Natural killer cell (primary cell): ENCODE measurements around the gene SH3BP4. TPM values are rescaled to one million over a fixed set of nuclear protein-coding genes. Genes with fewer than 3 reads are reported as not detected.
A peak's percentile ranks its signal among the peaks of the same experiment; 100 is the strongest.

ENCODE experiments used
- ATAC-seq, 3 donors: fragments of 150-1000 bp in 2 of 3; fragments of 200-7000 bp in 1 of 3; cut with Tn5 transposase; 1 replicate in 1 of 3; 2 replicates in 2 of 3; pipeline ENCODE4 v1.10.0; 2021; ENCODE audit warnings: mild to moderate bottlenecking in 2 of 3, moderate library complexity in 2 of 3
- DNase-seq, 2 donors: peaks; one replicate each; pipeline versions ENCODE4 v3.0.0 to v3.0.0-alpha.2; 2013 to 2021; ENCODE audit warnings: mixed read lengths in 1 of 2
- H3K27ac ChIP-seq: one replicate; pipeline ENCODE4 v1.5.1; 2013; ENCODE audit warnings: mild to moderate bottlenecking, low read length
- H3K27me3 ChIP-seq: one replicate; pipeline ENCODE4 v1.6.1; 2013; ENCODE audit warnings: low read length; ENCODE audit not compliant: control insufficient read depth, insufficient read depth
- H3K36me3 ChIP-seq: one replicate; pipeline ENCODE4 v1.6.1; 2013; ENCODE audit warnings: low read length; ENCODE audit not compliant: control insufficient read depth, insufficient read depth
- H3K4me1 ChIP-seq: one replicate; pipeline ENCODE4 v1.6.1; 2013; ENCODE audit warnings: low read length; ENCODE audit not compliant: control insufficient read depth, insufficient read depth
- H3K4me3 ChIP-seq: one replicate; pipeline ENCODE4 v1.5.1; 2013; ENCODE audit warnings: low read length
- H3K9me3 ChIP-seq: one replicate; pipeline ENCODE4 v1.6.1; 2013; ENCODE audit warnings: low read length; ENCODE audit not compliant: control insufficient read depth, insufficient read depth
- H3K27ac Mint-ChIP-seq, 2 donors: one replicate each; pipeline ENCODE4 v1.8.0; 2022; ENCODE audit warnings: mild to moderate bottlenecking in 2 of 2, mixed read lengths in 2 of 2, moderate library complexity in 1 of 2
- H3K27me3 Mint-ChIP-seq, 2 donors: one replicate each; pipeline ENCODE4 v1.8.0; 2022; ENCODE audit warnings: low read depth in 2 of 2, mixed read lengths in 2 of 2
- H3K36me3 Mint-ChIP-seq: one replicate; pipeline ENCODE4 v1.8.0; 2022; ENCODE audit warnings: mixed read lengths
- H3K4me1 Mint-ChIP-seq, 2 donors: one replicate each; pipeline ENCODE4 v1.8.0; 2022; ENCODE audit warnings: mixed read lengths in 2 of 2
- H3K4me3 Mint-ChIP-seq: one replicate; pipeline ENCODE4 v1.8.0; 2022; ENCODE audit warnings: mild to moderate bottlenecking, moderate library complexity, mixed read lengths
- H3K9me3 Mint-ChIP-seq, 2 donors: one replicate each; pipeline ENCODE4 v1.8.0; 2022; ENCODE audit warnings: mixed read lengths in 2 of 2
- WGBS: methylation state at CpG from one replicate; pipeline ENCODE4 v1.1.7; 2013; ENCODE audit warnings: missing lambda C conversion rate; ENCODE audit not compliant: insufficient coverage; 5-methylcytosine and 5-hydroxymethylcytosine counted together
- intact Hi-C: fragments of 100-400 bp; cut with micrococcal nuclease; formaldehyde crosslinking; loops from one replicate; pipeline ENCODE4 v1.14.2; 2022
- total RNA-seq, 4 donors: library from RNA; stranded (reverse); fragments of 120-200 nt in 1 of 4; gene quantifications; one replicate each; pipeline versions ENCODE4 v1.2.3 to v1.2.4, GENCODE V29; 2013 to 2022
- TF ChIP-seq, protein P1 (sequence below): fragments of 200-600 bp; IDR thresholded peaks from one replicate; pipeline ENCODE4 v1.8.0; 2022; ENCODE audit warnings: antibody characterized with exemption

SH3BP4 gene, protein sequence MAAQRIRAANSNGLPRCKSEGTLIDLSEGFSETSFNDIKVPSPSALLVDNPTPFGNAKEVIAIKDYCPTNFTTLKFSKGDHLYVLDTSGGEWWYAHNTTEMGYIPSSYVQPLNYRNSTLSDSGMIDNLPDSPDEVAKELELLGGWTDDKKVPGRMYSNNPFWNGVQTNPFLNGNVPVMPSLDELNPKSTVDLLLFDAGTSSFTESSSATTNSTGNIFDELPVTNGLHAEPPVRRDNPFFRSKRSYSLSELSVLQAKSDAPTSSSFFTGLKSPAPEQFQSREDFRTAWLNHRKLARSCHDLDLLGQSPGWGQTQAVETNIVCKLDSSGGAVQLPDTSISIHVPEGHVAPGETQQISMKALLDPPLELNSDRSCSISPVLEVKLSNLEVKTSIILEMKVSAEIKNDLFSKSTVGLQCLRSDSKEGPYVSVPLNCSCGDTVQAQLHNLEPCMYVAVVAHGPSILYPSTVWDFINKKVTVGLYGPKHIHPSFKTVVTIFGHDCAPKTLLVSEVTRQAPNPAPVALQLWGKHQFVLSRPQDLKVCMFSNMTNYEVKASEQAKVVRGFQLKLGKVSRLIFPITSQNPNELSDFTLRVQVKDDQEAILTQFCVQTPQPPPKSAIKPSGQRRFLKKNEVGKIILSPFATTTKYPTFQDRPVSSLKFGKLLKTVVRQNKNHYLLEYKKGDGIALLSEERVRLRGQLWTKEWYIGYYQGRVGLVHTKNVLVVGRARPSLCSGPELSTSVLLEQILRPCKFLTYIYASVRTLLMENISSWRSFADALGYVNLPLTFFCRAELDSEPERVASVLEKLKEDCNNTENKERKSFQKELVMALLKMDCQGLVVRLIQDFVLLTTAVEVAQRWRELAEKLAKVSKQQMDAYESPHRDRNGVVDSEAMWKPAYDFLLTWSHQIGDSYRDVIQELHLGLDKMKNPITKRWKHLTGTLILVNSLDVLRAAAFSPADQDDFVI
- 1 to 10 TPM in 2 of 3 donors, under 1 TPM in 1; 0.39 to 2.6 (median 1.0) TPM for total RNA-seq
- 3.8 TPM for total RNA-seq (2013)

DNA sequence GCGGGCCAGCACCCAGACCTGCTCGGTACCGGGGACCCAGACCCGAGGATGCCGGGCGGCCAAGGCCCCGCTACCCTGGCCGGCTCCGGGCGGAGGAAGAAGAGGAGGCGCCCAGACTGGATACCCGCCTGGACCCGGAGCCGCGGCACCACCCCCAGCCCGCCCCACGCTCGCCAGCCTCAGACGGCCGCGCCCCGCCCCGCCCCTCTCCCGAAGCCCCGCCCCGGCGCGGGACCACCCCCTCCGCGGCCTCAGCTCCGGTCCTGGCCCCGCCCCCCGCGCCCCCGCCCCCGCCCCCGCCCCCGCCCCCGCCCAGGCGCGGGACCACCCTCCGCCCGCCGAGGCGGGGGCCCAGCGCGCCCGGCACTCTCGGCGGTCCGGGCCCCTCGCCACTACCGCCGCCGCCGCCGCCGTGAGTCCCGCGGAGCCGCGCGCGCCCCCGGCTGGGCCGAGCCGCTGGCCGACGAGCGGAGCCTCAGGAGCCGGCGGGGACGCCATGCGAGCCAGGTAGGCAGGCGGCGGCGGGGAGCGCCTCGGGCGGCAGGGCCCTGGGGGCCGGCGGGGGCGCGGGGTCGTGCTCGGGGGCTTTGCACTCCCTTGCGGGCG lies at the start of gene SH3BP4:
Gene SH3BP4 (plus strand): TSS at position 354 of the 606 bp plus-strand sequence. CDS start 82,986 bp downstream, outside the sequence.
- H3K4me3 ChIP-seq, result peak within 1 kb of the TSS; percentile 23
- H3K36me3 Mint-ChIP-seq, result no peaks in the 10 kb centered on the region
- TF ChIP-seq, protein P1, sequence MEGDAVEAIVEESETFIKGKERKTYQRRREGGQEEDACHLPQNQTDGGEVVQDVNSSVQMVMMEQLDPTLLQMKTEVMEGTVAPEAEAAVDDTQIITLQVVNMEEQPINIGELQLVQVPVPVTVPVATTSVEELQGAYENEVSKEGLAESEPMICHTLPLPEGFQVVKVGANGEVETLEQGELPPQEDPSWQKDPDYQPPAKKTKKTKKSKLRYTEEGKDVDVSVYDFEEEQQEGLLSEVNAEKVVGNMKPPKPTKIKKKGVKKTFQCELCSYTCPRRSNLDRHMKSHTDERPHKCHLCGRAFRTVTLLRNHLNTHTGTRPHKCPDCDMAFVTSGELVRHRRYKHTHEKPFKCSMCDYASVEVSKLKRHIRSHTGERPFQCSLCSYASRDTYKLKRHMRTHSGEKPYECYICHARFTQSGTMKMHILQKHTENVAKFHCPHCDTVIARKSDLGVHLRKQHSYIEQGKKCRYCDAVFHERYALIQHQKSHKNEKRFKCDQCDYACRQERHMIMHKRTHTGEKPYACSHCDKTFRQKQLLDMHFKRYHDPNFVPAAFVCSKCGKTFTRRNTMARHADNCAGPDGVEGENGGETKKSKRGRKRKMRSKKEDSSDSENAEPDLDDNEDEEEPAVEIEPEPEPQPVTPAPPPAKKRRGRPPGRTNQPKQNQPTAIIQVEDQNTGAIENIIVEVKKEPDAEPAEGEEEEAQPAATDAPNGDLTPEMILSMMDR, result no peak
- intact Hi-C loops, result no loop called here
- peaks cover 11 to 12% of the 10 kb centered on the region in 2 donors for H3K4me1 Mint-ChIP-seq
- peaks cover 15% of the 10 kb centered on the region for H3K4me1 ChIP-seq
- peak within 1 kb of the TSS; percentile 78 for H3K4me3 Mint-ChIP-seq
- under 1% methylated on average over 83 of the region's 88 CpGs for WGBS
- H3K9me3 Mint-ChIP-seq, result no peaks in the 10 kb centered on the region
- DNase-seq, result peak in 1 of 2 donors; percentile 11
- H3K27me3 ChIP-seq, result peaks cover 16% of the 10 kb centered on the region
- H3K27ac ChIP-seq, result no peak within 1 kb of the TSS
- peak in 2 of 3 donors; percentile 57 to 66 for ATAC-seq
- no peaks in the 10 kb centered on the region for H3K9me3 ChIP-seq
- no peak within 1 kb of the TSS for H3K27ac Mint-ChIP-seq
- H3K27me3 Mint-ChIP-seq, result peaks cover 54 to 74% of the 10 kb centered on the region in 2 donors
- H3K36me3 ChIP-seq, result no peaks in the 10 kb centered on the region

DNA sequence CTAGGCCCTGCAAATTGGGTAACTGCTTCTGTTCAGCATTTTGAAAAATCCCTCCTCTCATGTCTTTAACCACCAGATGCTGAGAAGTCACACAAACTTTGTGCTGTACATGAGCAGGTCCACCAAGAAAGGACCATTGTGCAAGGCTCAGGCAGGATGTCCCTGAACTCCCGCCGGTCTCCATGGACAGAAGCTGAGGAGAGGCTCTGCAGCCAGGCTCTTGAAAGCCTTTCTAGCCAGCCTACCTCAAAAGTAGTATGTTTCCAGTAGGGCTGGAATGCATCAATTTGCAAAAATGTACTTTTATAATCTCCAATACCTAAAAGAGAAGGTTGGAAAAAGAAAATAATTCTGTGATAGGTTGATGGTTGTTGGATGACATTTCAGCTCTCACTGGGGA lies 47.0 kb upstream of the SH3BP4 start:
- no peaks in the 10 kb centered on the region for H3K4me1 Mint-ChIP-seq
- no peak overlapping the region for H3K27ac Mint-ChIP-seq
- no peaks in the 10 kb centered on the region for H3K36me3 ChIP-seq
- no peaks in the 10 kb centered on the region for H3K9me3 ChIP-seq
- TF ChIP-seq, protein P1, result no peak
- H3K4me3 Mint-ChIP-seq, result no peak overlapping the region
- DNase-seq (no peak), ATAC-seq (no peak)
- intact Hi-C loops, result no loop called here
- no peaks in the 10 kb centered on the region for H3K4me1 ChIP-seq
- H3K36me3 Mint-ChIP-seq, result no peaks in the 10 kb centered on the region
- no peak overlapping the region for H3K4me3 ChIP-seq
- no peaks in the 10 kb centered on the region for H3K9me3 Mint-ChIP-seq
- no peaks in the 10 kb centered on the region for H3K27me3 ChIP-seq
- 100% methylated on average over 2 of the region's 2 CpGs for WGBS
- no peak overlapping the region for H3K27ac ChIP-seq
- H3K27me3 Mint-ChIP-seq, result peaks cover 0 to 5% of the 10 kb centered on the region in 2 donors

DNA sequence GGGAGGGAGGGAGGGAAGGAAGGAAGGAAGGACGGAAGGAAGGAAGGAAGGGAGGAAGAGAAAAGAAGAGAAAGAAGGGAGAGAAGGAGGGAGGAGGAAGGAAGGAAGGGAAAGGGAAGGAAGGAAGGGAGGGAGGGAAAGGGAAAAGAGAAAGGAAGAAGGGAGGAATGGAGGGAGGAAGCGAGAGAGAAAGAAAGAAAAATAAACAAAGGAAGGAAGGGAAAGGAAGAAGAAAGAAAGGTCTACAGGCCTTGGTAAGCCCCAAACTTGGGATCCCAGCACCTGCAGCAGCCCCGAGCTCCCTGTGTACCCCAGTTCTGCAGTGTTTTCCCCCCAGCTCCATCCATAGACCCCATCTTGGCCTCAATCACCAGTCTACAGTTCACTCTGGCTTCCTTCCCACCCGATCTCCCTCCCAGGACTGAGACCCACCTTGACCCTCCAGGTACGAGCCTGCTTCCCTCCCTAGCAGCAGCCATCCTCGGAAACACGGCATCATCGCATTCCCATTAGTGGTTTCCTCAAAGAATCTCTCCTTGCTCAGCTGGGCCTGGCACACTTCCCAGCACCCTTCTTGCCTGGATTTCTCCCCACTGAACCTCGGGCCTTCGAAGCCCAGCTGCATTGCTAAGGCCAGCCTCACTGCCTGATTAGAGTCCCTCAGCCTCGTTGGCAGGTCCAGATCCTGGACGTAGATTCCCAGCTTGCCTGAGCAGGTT lies 46.1 kb upstream of the SH3BP4 start:
- DNase-seq (no peak), ATAC-seq (no peak)
- TF ChIP-seq, protein P1, result no peak
- Histone ChIP-seq H3K27me3 (no peaks in the 10 kb centered on the region), H3K9me3 (no peaks in the 10 kb centered on the region), H3K4me3 (no peak overlapping the region), H3K36me3 (no peaks in the 10 kb centered on the region), H3K27ac (no peak overlapping the region), H3K4me1 (no peaks in the 10 kb centered on the region)
- 91% methylated on average over 12 of the region's 12 CpGs for WGBS
- Mint-ChIP-seq H3K27me3 (peaks cover 0 to 5% of the 10 kb centered on the region in 2 donors), H3K4me1 (peaks cover 8 to 9% of the 10 kb centered on the region in 2 donors), H3K36me3 (no peaks in the 10 kb centered on the region), H3K4me3 (no peak overlapping the region), H3K9me3 (no peaks in the 10 kb centered on the region), H3K27ac (no peak overlapping the region)
- intact Hi-C loops, result no loop called here
